ENCODE measurements around the gene THSD4.

DNA sequence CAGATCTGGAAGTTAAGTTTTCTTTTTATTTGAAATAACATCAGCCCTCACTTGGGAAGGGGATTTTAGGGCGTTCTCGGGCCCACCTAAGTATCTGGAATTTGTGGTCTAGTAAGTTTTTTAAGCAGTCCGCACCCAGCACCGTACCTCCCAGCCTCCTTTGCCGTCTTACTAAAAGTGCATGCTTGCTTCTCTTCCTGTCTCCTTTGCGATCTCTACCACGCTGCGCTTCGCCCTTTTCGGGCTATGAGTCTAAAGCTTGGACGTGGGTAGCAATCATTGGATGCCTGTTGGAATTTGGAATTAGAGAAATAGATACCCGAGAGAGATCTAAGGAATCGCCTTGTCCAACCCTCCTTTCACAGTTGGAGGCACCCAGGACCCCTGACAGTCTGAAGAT lies 1.1 kb downstream of the THSD4 start:
- TF ChIP-seq, protein P1, sequence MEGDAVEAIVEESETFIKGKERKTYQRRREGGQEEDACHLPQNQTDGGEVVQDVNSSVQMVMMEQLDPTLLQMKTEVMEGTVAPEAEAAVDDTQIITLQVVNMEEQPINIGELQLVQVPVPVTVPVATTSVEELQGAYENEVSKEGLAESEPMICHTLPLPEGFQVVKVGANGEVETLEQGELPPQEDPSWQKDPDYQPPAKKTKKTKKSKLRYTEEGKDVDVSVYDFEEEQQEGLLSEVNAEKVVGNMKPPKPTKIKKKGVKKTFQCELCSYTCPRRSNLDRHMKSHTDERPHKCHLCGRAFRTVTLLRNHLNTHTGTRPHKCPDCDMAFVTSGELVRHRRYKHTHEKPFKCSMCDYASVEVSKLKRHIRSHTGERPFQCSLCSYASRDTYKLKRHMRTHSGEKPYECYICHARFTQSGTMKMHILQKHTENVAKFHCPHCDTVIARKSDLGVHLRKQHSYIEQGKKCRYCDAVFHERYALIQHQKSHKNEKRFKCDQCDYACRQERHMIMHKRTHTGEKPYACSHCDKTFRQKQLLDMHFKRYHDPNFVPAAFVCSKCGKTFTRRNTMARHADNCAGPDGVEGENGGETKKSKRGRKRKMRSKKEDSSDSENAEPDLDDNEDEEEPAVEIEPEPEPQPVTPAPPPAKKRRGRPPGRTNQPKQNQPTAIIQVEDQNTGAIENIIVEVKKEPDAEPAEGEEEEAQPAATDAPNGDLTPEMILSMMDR (conservative IDR thresholded peaks at IDR 0.05), result no peak
- TF ChIP-seq ZFX (IDR thresholded peaks at IDR 0.05), result no peak

All from C4-2B (cell line).